Prostate gland (tissue), 2 donors: ENCODE data around the gene GHR.

Experiments
- CTCF ChIP-seq, 4 experiments: fragments of 200-600 bp in 2 of 4; fragments of 450-650 bp in 2 of 4; sonication (generic) in 2 of 4; IDR thresholded peaks; 1 replicate in 3 of 4; 2 replicates in 1 of 4; pipeline ENCODE4 v1.5.1; 2016 to 2019; ENCODE audit warnings: antibody characterized with exemption in 4 of 4, mild to moderate bottlenecking in 2 of 4, moderate library complexity in 2 of 4
- POLR2A ChIP-seq: fragments of 450-650 bp; IDR thresholded peaks from one replicate; pipeline ENCODE4 v1.6.1; 2016; ENCODE audit warnings: antibody characterized with exemption, mild to moderate bottlenecking

- TF ChIP-seq CTCF (IDR thresholded peaks at IDR 0.05) = no peak
- TF ChIP-seq POLR2A = no peak
These were observed 124.7 kb downstream of the GHR start for GRCh38 chr5:42547894-42548293.
